GM18511 (cell line): ENCODE measurements around the gene RNF130.
"Not testable (repeated sequence)": the region's sequence is repeated elsewhere in the genome, so short reads cannot be mapped to it uniquely, and the experiment has no call there.

Experiments used
- ATAC-seq: cut with Tn5 transposase; IDR thresholded peaks from one replicate; pipeline ENCODE4 v1.9.1; 2021; ENCODE audit warnings: mild to moderate bottlenecking, moderate library complexity; ENCODE audit not compliant: unreplicated experiment

The RNF130 gene

DNA sequence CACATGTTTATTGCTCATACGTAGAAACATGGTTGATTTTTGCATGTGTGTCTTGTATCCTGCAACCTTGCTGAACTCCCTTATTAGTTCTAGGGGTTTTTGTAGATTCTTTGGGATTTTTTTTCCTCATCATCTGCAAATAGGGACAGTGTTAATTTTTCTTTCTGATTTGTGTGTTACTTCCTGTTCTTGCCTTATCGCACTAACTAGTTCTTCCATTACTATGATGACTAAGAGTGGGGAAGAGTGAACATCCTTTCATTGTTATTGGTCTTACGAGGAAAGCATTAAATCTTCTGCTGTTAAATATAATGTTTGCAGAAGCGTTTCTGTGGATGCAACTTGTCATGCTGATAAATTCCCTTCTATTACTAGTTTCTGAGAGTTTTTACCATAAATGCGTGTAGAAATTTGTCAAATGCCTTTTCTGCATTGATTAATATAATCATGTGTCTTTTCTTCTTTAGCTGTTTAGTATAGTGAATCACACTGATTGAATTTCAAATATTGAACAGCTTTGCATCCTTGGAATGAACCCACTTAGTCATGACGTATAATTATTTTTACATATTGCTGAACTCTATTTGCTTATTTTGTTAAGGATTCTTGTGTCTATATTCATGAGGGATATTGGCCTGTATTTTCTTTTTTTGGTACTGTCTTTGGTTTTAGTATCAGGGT is 32.1 kb upstream of the RNF130 start:
- no peak for ATAC-seq

DNA sequence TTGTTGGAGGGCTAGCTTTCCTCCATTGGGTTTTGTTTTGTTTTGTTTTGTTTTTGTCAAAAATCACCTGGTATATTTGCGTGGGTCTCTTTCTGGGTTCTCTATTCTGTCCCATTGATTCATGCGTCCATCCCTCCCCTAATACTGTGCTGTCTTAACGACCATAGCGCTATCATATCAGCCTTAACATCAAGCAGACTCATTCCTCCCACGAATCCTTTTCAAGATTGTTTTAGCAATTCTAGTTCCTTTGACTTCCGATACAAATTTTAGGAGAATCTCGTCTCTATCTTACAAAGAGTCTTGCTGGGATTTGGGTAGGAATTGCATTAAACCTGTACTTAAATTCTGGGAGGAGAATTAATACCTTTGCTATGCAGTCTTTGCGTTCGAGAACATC is 31.1 kb upstream of the RNF130 start:
- no peak for ATAC-seq

DNA sequence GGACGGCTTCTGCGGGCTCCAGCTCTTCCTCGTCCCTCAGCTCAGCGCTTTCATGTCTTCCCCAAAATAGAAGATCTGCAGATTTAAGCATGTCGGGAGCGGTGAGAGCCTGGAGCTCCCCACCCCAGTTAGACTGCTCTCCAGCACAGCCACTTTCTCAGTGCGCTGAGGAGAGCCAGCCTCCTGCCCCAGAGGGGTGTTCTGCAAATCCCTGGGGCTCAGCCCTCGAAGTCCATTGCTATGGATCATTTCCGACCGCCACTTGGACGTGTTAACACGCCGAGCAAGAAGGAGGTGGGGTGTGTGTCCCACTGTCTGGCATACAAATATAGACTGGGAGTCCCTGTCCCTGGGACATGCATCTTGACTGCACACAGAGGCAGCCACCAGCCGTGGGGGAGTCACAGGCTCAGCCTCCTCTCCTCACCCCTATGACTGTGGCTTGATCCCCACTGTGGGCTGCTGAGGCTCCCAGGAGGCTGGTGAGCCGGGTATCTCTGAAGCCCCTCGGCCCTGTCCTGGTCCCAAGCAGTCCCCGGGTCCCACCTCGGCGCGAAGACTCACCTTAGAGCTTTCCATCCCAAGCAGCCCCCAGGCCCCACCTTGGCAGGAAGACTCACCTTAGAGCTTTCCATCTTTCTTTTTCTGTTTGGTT is 30.0 kb upstream of the RNF130 start:
- ATAC-seq: no peak

- ATAC-seq: no peak
Measured at GRCh38 chr5:180100621-180101450, 29.3 kb upstream of the RNF130 start.

DNA sequence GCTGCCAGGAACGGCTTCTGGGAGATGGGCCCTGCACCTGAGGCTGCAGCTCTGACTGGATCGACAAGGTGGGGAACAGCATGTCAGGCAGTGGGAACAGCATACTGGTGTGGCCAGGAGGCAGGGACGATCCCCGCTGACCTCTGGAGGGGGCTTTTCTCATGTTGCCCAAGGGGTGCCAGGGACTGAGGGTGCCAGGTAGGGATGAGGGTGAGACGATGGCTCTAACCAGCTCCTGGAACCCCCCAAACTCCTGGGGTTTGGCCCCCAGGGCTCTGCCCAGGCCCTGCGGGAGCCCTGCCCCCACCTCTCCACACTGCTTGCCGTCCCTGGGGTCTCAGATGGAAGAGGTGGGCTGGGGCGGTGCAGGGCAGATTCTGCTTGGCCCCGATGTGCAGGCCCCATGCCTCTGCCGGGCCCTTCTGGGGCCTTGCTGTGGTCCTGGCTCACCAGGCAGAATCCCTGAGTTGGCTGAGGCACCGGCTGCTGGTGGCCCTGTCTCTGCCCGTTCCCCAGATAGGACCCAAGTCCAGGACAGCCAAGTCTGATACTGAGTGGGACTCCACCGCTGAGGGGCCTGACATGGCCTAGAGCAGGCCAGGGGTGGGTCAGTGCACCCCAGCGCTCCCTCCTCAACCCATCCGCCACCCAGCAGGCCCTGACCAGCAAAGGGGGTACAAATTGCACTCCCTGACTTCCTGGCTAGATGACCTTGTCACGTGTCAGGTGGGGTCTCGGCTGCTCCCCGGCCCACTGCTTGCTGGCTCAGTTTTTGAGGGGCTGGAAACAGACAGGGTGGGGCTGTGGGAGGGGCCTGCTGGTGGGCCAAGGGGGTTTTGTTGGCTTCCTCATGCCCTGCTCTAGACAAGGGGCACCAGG is 28.4 kb upstream of the RNF130 start:
- ATAC-seq: no peak

DNA sequence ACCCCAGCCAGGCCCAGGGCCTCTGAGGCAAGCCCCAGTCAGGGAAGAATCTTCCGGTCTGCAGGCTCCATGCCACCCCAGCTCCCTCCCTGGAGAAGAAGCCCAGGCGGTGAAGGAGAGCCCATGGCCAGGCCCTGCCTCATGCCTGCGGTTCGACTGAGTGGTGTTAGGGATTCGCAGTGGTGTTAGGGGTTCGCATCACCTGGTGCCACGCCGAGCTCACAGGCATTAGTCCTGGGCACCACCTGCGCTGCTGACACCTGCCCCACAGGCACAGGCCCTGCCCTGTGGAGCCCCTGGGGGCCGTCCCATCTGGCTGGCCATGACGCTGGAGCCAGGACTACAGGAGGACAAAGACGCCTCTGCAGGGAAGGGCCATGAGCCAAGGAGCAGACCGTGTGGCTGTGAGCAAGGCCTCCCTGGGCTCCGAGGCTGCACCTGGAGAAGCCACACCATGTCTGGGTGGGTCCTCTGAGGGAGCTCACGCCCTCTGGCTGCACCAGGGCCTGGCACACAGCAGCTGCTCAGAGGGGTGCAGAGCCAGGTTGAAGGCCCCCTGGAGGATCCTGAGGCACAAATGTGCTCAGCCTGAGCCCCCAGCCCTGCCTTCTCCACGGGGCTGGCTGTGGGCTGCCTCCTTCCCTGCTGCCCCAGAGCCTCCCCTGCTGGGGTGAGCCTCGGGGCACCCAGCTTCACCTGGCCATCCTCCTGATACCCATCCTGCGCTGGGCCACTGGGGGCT is 27.6 kb upstream of the RNF130 start:
- ATAC-seq: no peak

DNA sequence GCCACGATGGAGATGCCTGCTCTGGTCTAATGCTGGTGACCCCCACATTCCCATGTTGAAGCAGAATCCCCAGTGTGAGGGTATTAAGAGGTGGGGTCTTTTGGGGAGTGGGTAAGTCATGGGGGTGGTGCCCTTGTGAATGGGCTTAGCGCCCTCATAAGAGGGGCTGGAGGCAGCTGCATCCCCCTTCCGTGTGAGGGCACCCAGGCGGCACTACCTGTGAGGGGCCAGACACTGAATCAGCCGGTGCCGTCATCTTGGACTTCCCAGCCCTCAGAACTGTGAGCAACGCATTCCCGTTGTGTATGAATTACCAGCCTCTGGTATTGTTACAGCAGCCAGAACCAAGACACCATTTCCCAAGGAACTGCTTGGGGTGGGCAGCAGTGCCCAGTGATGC is 27.0 kb upstream of the RNF130 start:
- no peak for ATAC-seq

GRCh38 chr5:180097926-180098325 is 26.4 kb upstream of the RNF130 start:
- ATAC-seq: no peak

DNA sequence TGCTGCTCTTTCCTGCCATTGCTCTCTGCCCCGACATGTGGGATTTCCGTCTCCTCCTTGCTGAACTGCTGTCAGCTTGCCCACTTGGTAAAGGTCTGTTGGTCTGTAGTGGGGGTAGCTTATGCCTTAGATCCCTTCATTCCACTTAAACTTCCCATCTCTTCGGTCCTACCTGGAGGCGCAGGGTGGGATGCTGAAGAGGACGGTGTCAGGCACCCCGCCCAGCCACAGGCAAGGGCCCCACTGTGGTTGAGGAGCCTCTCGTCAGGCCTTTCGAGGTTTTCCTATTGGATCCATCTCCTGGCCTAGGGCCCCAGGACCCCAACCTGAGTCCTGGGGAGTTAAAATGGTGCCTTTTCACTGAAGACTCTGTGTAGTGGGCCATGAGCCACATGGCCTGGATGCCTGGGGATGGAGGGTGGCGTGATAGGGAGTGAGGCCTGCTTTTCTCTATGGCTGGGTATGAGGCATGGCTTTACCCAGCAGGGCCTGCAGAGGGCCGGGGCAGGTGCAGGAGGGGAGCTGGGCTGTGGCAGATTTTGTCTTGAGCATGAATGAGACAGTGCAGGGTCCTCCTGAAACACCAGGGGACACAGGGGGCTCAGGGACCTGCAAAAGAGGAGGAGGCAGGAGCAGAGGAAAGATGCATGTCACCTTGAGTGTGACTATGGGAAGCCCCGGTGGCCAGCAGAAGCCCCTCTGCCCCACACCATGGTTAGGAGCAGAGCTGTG is 25.8 kb upstream of the RNF130 start:
- no peak for ATAC-seq

GRCh38 chr5:180096616-180097015 is 25.1 kb upstream of the RNF130 start:
- ATAC-seq: no peak

DNA sequence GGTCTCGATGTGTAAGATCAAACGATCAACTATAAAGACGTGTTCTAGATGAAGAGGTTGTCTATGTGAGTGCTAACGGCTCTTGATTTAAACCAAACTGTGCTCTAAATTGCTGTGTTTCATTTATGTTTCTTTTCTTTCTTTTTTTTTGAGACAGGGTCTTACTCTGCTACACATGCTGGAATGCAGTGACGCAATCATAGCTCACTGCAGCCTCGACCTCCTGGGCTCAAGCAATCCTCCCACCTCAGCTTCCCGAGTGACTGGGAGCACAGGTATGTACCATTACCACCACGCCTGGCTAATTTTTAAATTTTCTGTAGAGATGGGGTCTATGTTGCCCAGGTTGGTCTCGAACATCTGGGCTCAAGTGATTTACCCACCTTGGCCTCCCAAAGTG is 24.0 kb upstream of the RNF130 start:
- no peak for ATAC-seq

DNA sequence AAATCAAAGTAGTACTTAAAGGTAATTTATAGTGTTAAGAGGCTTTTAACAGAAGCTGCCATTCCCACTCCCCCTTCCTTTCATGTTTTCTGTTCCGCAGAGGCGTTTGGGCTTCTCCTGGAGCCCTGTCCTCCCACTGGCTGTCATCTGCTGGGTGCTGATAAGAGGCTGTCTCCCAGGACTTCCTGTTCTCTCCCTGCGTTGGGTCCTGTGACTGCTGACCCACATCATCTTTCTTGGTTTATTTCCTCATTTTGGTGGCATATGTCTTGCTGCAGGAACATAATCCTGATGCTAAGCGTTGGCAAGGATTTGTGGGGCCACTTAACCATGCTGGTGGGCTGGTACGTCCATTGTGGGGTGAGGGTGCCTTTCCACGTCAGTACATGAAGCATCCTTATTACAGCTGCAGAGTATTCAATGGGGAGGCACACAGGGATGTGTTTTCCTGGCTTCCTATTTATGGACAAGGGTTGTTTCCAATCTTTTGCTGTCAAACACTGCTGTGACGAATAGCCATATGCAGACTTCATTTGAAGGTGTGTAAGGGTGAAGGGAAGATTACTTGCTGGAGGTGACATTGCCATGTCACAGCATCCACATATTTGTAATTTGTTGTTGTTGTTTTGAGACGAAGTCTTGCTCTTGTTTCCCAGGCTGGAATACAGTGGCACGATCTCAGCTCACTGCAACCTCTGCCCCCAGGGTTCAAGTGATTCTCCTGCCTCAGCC is 22.3 kb upstream of the RNF130 start:
- ATAC-seq: no peak

DNA sequence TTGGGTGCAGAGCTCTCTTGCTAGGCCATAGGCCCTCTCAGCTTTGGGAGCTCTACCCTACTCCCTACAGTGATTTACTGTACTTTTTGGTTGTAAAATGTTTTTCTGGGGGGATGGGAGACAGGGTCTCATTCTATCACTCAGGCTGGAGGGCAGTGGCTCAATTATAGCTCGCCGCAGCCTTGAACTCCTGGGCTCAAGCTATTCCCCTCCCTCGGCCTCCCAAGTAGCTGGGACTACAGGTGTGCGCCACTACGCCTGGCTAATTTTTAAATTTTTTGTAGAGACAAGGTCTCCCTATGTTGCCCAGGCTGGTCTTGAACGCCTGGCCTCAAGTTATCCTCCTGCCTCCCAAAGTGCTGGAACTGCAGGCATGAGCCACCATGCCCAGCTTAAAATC is 21.7 kb upstream of the RNF130 start:
- no peak for ATAC-seq

GRCh38 chr5:180090769-180091546 is 19.4 kb upstream of the RNF130 start:
- no peak for ATAC-seq

DNA sequence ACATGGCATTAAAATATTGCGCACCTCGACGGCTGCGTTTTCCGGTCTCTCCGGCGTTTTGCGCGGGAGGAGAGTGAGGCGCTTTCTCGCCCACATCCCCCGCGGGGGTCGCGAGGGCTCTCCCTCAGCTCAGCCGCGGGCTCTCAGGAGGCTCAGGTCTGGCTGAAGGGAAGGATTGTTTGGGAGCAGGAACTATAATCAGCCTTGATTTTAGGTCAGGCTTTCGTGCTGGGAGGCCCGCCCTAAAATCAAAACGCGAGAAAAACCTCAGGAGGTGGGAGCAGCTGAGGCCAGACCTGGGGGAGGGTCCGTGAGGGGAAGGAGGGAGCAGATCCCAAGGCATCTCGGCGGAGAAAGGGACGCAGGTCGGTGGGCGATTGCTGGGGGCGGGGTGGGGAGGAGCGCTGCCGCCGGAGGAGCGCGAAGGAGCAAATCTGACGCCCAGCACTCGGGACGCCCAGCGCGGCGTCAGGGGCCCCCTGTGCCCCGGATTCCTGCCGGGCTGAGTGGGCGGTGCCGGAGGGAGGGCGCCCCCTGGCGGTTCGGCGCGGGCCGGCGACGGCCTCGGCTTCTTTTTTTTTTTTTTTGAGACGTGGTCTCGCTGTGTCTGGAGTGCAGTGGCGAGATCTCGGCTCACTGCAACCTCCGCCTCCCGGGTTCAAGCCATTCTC is 18.7 kb upstream of the RNF130 start:
- no peak for ATAC-seq

DNA sequence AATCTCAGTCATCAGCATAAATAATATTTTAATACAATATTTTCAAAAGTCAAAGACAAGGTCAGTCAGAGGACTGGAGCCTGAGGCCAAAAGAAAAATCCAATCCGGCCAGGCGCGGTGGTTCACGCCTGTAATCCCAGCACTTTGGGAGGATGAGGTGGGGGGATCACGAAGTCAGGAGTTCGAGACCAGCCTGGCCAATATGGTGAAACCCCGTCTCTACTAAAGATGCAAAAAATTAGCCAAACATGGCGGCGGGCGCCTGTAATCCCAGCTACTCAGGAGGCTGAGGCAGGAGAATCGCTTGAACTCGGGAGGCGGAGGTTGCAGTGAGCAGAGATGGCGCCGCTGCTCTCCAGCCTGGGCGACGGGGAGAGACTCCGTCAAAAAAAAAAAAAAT is 18.1 kb upstream of the RNF130 start:
- not testable (repeated sequence) for ATAC-seq

DNA sequence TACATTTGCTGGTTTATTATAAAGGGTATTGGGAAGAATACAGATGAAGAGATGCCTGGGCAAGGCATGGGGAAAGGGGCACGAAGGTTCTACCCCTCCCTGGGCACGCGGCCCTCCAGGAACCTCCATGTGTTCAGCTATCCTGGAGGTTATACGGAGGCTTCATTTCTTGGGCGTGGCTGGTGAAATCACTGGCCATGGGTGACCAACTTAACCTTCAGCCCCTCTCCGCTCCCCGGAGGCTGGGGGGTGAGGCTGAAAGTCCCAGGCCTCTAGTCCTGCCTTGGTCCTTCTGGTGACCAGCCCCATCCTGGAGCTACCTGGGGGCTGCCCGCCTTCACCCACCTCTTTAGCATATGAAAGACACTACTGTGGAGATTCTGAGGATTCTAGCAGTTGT is 17.0 kb upstream of the RNF130 start:
- ATAC-seq: no peak
